GM18502 (cell line): ENCODE results near the gene RPLP2.

Experiments
- ATAC-seq: cut with Tn5 transposase; IDR thresholded peaks from one replicate; pipeline ENCODE4 v1.9.1; 2021; ENCODE audit warnings: mild to moderate bottlenecking; ENCODE audit not compliant: unreplicated experiment, poor library complexity

The RPLP2 gene

DNA sequence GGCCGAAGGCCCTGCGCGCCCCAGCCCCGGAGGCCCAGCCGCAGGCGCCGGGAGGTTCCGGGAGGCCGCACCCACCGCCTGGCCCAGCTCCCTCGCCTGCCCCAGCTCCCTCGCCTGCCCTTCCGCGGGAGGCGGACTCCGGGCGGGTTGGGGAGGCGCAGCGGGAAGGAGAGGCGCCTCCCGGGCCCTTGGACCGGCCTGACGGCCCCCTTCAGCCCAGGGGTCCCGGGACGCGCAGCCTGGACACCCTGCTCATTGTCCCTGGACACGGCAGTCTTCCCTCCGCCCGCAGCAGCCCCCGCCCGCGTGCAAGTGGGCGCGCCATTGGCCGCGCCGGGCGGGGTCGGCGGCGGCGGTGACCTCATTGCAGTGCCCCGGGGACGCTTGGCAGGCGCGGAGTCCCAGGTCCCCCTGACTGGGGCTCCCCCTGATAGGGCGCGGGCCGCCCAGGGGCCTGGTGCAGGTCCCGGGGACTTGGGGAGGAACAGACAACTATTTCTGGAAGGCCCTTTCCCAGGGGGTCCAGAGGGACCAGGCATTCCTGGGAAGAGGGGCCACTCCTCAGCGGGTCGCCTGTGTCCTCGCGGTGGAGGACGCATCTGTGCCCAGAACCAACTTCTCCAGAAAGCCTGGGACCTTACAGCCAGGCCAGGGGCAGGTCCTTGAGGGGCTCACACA lies 23.5 kb downstream of the RPLP2 start:
- no peak for ATAC-seq

- ATAC-seq, result no peak
Observed at GRCh38 chr11:833849-834311, 24.1 kb downstream of the RPLP2 start.

GRCh38 chr11:834371-835316 lies 24.9 kb downstream of the RPLP2 start:
- ATAC-seq, result no peak

DNA sequence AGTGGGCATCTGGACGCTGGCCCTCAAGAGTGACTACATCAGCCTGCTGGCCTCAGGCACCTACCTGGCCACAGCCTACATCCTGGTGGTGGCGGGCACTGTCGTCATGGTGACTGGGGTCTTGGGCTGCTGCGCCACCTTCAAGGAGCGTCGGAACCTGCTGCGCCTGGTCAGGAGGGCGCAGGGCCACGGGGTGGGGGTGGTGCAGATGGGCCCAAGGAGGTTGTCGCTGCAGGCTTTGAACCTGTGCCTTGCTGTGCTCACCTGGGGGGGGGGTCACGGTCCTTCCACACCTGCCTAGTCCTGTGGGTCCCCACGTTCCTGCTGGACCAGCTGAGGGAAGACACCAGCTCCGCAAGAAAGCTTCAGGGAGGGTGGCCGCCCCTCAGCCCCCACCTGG lies 26.5 kb downstream of the RPLP2 start:
- no peak for ATAC-seq

DNA sequence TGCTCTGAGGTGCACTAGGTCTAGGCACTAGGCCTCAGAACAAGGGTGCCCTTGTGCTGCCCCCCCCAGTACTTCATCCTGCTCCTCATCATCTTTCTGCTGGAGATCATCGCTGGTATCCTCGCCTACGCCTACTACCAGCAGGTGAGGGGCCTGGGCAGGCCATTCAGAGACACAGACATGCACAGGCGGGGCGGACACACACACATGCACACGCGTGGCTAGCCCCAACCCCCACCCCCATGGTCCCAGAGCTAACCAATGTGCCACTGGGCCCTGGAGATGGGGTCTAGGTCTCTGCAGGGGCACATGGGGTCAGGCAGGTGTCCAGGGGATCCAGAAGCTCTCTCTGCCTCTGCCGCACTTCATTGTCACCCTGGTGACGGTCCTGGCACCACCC lies 26.9 kb downstream of the RPLP2 start:
- ATAC-seq, result no peak

DNA sequence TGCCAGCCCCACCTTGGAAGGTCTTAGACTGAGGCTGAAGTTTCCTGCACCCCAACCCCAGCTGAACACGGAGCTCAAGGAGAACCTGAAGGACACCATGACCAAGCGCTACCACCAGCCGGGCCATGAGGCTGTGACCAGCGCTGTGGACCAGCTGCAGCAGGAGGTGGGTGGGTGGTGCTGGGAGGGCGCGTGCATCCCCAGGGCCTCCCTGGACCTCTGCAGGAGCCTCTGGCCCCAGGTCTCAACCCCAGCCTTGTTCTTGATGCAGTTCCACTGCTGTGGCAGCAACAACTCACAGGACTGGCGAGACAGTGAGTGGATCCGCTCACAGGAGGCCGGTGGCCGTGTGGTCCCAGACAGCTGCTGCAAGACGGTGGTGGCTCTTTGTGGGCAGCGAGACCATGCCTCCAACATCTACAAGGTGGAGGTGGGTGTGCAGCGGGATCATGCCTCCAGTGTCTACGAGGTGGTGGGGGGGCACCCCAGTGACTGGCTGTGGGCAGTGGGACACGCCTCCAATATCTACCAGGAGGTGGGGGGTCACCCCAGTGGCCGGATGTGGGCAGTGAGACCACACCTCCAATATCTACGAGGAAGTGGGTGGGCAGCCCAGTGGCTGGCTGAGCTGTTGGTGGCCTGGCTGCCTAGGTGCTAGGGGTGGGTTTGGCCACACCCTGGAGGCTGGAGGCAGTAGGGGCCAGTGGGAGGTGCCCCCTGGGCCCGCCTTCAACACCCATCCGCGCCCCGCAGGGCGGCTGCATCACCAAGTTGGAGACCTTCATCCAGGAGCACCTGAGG lies 27.6 kb downstream of the RPLP2 start:
- no peak for ATAC-seq

GRCh38 chr11:837990-838307 lies 28.2 kb downstream of the RPLP2 start:
- no peak for ATAC-seq

GRCh38 chr11:838441-839279 lies 28.9 kb downstream of the RPLP2 start:
- no peak for ATAC-seq

GRCh38 chr11:839280-839623 lies 29.5 kb downstream of the RPLP2 start:
- no peak for ATAC-seq

DNA sequence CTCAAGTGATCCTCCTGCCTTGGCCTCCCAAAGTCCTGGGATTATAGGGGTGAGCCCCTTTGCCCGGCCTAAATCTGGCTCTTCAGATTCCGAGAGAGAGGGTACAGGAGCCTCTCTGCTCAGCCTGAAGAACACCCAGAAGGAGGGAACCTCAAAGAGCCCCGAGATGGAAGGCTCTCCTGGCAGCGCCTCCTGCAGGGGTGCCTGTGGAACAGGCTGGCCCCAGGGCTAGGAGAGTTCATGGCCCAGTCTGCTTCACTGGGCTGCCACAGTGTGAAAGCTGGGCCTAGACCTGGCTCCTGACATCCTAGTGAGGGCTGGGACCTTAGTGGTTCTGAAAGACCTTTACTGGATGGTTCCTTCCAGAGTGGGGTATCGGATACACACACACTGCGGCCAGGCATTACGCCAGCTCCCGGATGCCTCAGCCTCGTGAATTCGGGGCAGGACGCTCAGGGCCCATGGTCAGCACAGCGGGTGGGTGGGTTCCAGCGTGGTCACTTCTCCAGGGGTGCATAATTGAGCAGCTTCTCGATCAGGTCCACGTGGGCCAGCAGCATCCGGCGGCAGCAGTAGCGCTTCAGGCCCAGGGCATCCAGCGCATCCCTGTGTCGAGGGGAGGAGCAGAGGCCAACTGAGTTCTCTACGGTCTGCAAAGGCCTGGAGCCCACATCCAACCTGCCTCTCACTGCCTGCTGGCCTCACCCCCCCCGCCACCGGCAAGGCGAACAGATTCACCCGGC lies 30.3 kb downstream of the RPLP2 start:
- ATAC-seq, result no peak

DNA sequence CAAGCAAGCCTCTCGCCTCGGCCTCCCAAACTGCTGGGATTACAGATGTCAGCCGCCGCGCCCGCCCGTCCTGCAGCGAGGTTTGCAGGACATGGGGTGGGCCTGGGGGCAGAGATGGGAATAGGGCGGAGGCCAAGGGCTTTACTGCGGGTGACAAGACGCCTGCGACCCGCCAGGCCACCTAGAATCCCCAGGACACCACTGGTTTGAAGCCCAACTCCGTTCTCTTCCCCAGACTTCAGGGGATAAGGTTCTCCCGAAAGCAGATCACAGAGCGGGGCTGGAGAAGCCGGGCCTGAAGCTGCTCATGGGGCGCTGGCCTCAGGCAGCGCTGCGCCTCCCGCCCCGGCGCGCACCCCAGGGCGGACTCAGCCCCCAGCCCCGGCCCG lies 32.2 kb downstream of the RPLP2 start:
- ATAC-seq, result peak; percentile 35

GRCh38 chr11:842370-843002 lies 32.7 kb downstream of the RPLP2 start, which contains the start of the genes POLR2L and TSPAN4:
POLR2L (minus strand) TSS chr11:842529; CDS start chr11:842508, 21 bp downstream.
TSPAN4 (plus strand) TSS chr11:842852; CDS start chr11:850305, 7,453 bp downstream.
- peak; percentile 69 for ATAC-seq

DNA sequence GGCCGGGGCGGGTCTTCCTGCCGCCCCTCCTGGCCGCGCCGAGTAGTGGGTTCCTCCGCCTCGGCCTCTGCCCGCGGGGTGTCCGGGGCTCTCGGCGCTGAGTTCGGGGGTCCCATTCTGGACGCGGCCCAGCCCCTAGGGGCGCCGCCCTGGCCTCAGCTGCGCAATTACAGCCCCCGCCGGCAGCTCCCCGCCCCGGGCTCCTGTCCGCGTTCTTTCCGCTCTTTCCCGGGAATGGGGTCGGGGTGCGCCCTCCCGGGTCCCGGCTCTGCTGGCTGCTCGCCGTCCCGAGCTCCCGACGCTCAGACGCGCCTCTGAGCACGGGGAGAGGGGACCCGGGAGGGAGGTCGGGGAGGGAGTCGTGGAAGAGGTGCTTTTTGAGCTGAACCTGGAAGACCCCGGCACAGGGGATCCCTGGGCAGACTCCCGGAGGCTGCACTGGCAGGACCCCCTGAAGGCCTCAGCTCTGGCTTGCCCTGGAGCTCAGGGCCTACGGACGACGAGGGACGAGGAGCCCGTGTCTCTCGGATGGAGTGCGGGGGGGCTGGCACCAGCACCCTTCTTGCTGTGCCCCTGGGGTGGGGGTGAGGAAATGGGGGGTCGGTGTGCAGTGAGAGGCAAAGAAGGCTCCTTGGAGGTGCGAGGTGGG lies 33.4 kb downstream of the RPLP2 start:
- ATAC-seq, result no peak

DNA sequence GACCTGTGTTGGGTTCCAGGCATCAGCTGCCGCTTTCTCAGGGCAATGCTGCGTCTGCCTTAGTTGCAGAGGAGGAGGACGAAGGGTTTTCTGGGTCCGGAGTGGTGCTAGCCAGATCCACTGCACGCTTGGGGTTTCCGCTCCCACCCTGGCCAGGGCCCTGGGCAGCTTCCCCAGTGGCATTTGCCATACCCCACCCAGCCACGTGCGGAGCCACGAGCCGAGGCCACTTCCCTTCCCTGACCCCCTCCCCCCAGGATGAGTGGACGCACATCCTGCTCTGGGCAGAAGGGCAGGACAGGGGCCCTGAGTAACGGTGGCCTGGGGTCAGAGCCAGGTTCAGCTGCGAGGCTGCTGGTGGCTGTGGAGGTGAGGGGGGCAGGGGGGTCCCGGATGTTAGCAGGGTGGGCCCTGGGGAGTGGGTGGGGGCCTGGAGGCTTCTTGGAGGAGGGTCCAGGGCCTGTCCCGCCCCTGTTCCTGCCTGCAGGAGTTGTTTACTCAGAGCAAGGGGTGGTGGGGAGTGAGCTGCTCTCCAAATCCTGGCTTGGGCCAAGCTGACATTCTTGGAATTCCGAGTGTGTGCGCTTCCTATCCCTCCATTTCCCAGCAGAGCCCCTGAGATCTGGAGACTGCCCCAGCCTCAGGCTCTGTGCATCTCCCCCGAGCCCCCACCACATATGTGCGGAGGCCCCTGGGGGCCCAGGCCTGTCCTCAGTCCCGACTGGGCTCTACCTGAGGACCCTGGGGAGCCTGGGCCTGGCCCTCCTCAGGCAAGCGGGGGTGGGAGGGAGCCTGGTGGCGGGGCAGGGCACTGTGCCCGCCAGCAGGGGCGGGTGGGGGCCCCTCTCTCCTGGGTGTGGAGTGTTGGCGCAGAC lies 34.3 kb downstream of the RPLP2 start:
- ATAC-seq, result no peak

DNA sequence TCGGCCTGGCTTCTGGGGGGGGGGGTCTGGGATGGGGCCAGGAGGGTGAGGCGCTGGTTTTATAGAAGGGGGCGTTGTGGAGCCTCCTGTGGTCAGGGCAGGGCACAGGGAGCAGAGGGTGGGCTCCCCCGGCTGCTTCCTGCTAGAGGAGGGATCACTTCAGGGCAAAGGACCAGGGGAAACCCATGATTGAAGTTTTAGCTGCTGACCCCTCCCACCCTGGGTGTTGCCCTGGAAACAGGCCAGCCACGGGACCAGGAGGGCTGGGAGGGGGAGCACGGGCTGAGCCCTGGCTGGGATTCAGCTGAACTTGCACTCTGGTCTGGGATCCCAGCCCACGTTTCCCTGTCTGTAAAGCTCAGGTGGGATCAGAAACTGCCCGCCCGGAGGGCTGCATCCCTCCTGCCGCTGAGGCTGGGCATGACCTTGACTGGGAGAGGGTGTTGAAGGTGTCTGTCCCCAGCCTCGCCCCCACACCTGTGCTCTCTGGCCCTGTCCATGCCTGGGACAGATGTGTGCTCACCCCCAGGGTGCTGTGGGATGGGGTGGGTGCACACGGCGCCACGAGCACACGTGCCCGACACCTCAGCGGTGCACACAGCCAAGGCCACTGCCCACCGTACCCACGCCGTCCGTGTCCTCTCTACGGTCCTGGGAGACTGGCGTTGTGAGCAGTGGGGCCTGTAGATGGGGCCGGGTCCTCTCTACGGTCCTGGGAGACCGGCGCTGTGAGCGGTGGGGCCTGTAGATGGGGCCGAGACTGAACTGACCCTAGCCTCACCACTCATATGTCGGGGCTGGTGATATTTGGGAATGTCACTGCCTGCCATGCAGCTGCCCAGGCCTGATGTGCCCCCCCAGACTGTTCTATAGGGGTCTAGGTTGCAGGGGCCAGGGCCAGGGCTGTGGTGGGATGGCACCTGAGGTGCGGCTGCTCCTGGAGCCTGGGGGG lies 35.2 kb downstream of the RPLP2 start:
- ATAC-seq, result no peak

DNA sequence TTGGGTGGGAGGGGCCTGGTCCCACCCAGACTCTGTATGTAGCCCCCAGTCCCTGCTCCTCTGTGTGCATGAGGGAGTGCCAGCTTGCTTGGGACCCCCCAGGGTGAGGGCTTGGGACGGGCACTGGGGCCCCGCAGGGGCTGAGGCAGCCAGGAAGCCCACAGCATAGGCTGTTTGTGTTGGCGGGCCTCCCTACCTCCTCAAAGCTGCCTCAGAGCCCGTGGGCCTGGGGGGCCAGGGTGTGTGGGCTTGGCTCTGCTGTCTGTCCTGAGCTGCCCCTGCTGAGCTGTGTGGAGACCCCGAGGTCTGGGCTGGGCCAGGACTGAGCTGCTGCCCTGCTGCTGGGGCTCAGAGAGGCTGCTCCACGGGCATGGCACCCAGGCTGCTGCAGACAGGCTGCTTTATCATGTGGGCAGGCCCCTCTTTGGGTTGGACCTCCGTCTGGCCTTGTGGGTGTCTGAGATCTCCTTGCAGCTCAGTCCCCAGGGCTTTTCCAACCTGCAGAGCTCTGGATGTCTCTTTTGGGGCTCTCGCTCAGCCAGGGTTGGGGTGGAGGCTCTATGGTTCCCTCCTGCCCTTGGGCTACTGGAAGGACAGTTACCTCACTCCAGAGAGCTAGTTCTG lies 36.2 kb downstream of the RPLP2 start:
- ATAC-seq, result no peak
